ENCODE measurements around the gene ZNF518A. TPM values are rescaled to one million over a fixed set of nuclear protein-coding genes. Genes with fewer than 3 reads are reported as not detected.

ZNF518A gene
- total and polyA plus RNA-seq, 10 donors: 5.1 to 45.7 (median 27.2) TPM

- H3K36me3 ChIP-seq: peaks cover 0 to 100% (median 66%) of the 10 kb centered on the region in 6 donors
- H3K4me3 ChIP-seq: no peak overlapping the region
- no peak overlapping the region for H3K27ac ChIP-seq
- no peak for DNase-seq
- 71 to 87% (median 75%) methylated on average over 5 of the region's 5 CpGs for WGBS, 5 donors
- H3K27me3 ChIP-seq (replicated peaks in 1 of 7): no peaks in the 10 kb centered on the region
- no peaks in the 10 kb centered on the region for H3K4me1 ChIP-seq
- intact Hi-C loops (cut with DNase I; ENCODE audit: low total_unique reads): no loop called here
- no peak for TF ChIP-seq POLR2A (IDR thresholded peaks at IDR 0.05)
- TF ChIP-seq POLR2AphosphoS5 (IDR thresholded peaks at IDR 0.05): no peak
- TF ChIP-seq, protein P1, sequence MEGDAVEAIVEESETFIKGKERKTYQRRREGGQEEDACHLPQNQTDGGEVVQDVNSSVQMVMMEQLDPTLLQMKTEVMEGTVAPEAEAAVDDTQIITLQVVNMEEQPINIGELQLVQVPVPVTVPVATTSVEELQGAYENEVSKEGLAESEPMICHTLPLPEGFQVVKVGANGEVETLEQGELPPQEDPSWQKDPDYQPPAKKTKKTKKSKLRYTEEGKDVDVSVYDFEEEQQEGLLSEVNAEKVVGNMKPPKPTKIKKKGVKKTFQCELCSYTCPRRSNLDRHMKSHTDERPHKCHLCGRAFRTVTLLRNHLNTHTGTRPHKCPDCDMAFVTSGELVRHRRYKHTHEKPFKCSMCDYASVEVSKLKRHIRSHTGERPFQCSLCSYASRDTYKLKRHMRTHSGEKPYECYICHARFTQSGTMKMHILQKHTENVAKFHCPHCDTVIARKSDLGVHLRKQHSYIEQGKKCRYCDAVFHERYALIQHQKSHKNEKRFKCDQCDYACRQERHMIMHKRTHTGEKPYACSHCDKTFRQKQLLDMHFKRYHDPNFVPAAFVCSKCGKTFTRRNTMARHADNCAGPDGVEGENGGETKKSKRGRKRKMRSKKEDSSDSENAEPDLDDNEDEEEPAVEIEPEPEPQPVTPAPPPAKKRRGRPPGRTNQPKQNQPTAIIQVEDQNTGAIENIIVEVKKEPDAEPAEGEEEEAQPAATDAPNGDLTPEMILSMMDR (IDR thresholded peaks at IDR 0.05 in 8 of 11, conservative IDR thresholded peaks at IDR 0.05 in 3 of 11): no peak
- no peaks in the 10 kb centered on the region for H3K9me3 ChIP-seq
Observed at GRCh38 chr10:96208946-96209345, 78.8 kb downstream of the ZNF518A start.

DNA sequence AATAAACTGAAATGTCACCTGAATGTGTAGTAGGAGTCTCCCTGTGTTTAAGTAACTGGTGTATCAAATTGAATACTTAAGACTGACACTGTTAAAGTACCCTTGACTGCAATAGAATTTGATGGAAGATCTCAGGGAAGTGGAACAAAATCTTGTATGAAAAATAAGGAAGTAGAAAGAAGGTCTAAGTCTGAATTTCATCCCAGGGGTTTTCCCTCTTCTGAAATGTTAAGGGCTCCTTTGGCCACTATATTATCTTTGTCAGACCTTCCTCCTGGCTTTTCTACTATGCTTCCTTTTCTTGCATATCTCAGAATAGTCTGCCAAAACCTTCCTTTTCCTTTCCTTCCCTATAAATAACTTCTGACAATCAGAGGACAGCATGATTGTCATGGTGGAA, 81.7 kb downstream of the ZNF518A start:
- no peaks in the 10 kb centered on the region for H3K9me3 ChIP-seq
- no peaks in the 10 kb centered on the region for H3K27me3 ChIP-seq (replicated peaks in 1 of 7)
- no peaks in the 10 kb centered on the region for H3K4me1 ChIP-seq
- intact Hi-C loops (cut with DNase I; ENCODE audit: low total_unique reads): no loop called here
- TF ChIP-seq POLR2AphosphoS5 (IDR thresholded peaks at IDR 0.05) (no peak), POLR2A (IDR thresholded peaks at IDR 0.05) (no peak)
- TF ChIP-seq, protein P1 (IDR thresholded peaks at IDR 0.05 in 8 of 11, conservative IDR thresholded peaks at IDR 0.05 in 3 of 11): no peak
- no peak overlapping the region for H3K4me3 ChIP-seq
- H3K36me3 ChIP-seq: peaks cover 0 to 100% (median 67%) of the 10 kb centered on the region in 6 donors
- no peak overlapping the region for H3K27ac ChIP-seq
- DNase-seq: no peak

DNA sequence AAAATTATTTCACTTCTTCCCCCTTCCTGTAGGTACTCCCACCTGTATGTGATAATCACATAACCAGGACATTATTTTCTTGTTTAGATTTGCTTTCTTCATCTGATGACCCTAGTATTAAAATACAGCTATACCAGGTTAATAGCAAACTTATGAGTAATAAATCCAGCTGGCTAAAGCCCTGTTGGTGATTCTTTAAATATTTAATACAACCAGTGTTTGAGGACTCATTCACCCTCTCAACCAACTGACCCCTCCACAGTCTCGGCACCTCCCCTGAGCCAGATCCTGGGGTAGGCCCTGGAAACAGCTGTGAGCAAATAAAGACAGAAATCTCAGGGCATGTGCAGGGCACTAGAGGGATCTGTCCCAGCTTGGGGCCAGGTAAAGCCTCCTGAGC, 82.8 kb downstream of the ZNF518A start:
- TF ChIP-seq POLR2AphosphoS5 (IDR thresholded peaks at IDR 0.05) (no peak), POLR2A (IDR thresholded peaks at IDR 0.05) (no peak)
- TF ChIP-seq, protein P1 (IDR thresholded peaks at IDR 0.05 in 8 of 11, conservative IDR thresholded peaks at IDR 0.05 in 3 of 11): no peak
- WGBS, 5 donors: 91 to 100% (median 96%) methylated on average over 1 of the region's 1 CpG
- DNase-seq: no peak

More for the DNA sequence above, 82.8 kb downstream of the ZNF518A start:
- Histone ChIP-seq H3K4me3 (no peak overlapping the region), H3K9me3 (no peaks in the 10 kb centered on the region), H3K36me3 (peaks cover 0 to 98% (median 60%) of the 10 kb centered on the region in 6 donors), H3K4me1 (no peaks in the 10 kb centered on the region), H3K27me3 (replicated peaks in 1 of 7) (no peaks in the 10 kb centered on the region), H3K27ac (no peak overlapping the region)
- intact Hi-C loops (cut with DNase I; ENCODE audit: low total_unique reads): no loop called here

Small RNA genes within 50 kb of the gene (small RNA-seq; reads per million reads assigned to genes)
- gene RNU6-271P: 0 reads per million in 4 donors

Other genes starting within 250 kb of the ZNF518A start
- gene CC2D2B, start 222.3 kb upstream of the ZNF518A start, total RNA-seq: 1 to 10 TPM; 1.7 to 7.1 (median 3.3) TPM
- 1 to 10 TPM in 1 of 3 donors, under 1 TPM in 2; 0.26 to 1.0 (median 0.96) TPM for gene CC2D2B, start 222.3 kb upstream of the ZNF518A start, polyA plus RNA-seq
- gene CCNJ, start 86.7 kb upstream of the ZNF518A start, total RNA-seq: 10 to 100 TPM in 5 of 7 donors, 1 to 10 TPM in 2; 7.8 to 11.8 (median 10.3) TPM
- gene CCNJ, start 86.7 kb upstream of the ZNF518A start, polyA plus RNA-seq: 1 to 10 TPM; 2.2 to 3.6 (median 2.4) TPM
- gene BLNK, start 141.3 kb downstream of the ZNF518A start, total RNA-seq: 100 to 1,000 TPM in 2 of 7 donors, 10 to 100 TPM in 5; 63.7 to 128 (median 89.8) TPM
- 100 to 1,000 TPM in 2 of 3 donors, 10 to 100 TPM in 1; 76.4 to 116 (median 103) TPM for gene BLNK, start 141.3 kb downstream of the ZNF518A start, polyA plus RNA-seq
- gene DNTT, start 174.1 kb downstream of the ZNF518A start, total RNA-seq: under 1 TPM in 1 of 7 donors, not detected in 6; 0.59 TPM
- under 1 TPM in 1 of 3 donors, not detected in 2; 0.08 TPM for gene DNTT, start 174.1 kb downstream of the ZNF518A start, polyA plus RNA-seq
- not detected for gene OPALIN, start 228.7 kb downstream of the ZNF518A start, total RNA-seq
- not detected for gene OPALIN, start 228.7 kb downstream of the ZNF518A start, polyA plus RNA-seq